Activated CD4-positive, alpha-beta T cell treated with anti-CD3 and anti-CD28 coated beads, Interleukin-2, amount 50 U/mL, for 4 hours (primary cell): ENCODE data around the gene MAP2K1.
"Not testable (repeated sequence)": the region's sequence is repeated elsewhere in the genome, so short reads cannot be mapped to it uniquely, and the experiment has no call there.

Experiments
- DNase-seq, 2 experiments: peaks; one replicate each; pipeline ENCODE4 v3.0.0-alpha.2; 2020

Gene MAP2K1

GRCh38 chr15:66429117-66429516 is 42.4 kb downstream of the MAP2K1 start:
- DNase-seq = no peak

- DNase-seq = no peak
Observed at GRCh38 chr15:66429546-66429945, 42.8 kb downstream of the MAP2K1 start.

GRCh38 chr15:66430627-66431255 is 44.0 kb downstream of the MAP2K1 start:
- DNase-seq = no peak

- no peak for DNase-seq
Observed at GRCh38 chr15:66433726-66434125, 47.0 kb downstream of the MAP2K1 start.

- no peak for DNase-seq
Observed at GRCh38 chr15:66440501-66440900, 53.8 kb downstream of the MAP2K1 start.

GRCh38 chr15:66452420-66452819 is 65.7 kb downstream of the MAP2K1 start:
- no peak for DNase-seq

- no peak for DNase-seq
Observed at GRCh38 chr15:66452971-66453580, 66.4 kb downstream of the MAP2K1 start.

GRCh38 chr15:66454143-66454542 is 67.4 kb downstream of the MAP2K1 start:
- no peak for DNase-seq

GRCh38 chr15:66456211-66456610 is 69.5 kb downstream of the MAP2K1 start:
- no peak for DNase-seq

- no peak for DNase-seq
Observed at GRCh38 chr15:66459818-66460615, 73.3 kb downstream of the MAP2K1 start.

GRCh38 chr15:66461294-66461693 is 74.6 kb downstream of the MAP2K1 start:
- DNase-seq = not testable (repeated sequence)

- DNase-seq = no peak
Observed at GRCh38 chr15:66461917-66462316, 75.2 kb downstream of the MAP2K1 start.

GRCh38 chr15:66462627-66463026 is 75.9 kb downstream of the MAP2K1 start:
- DNase-seq = no peak

GRCh38 chr15:66465294-66465693 is 78.6 kb downstream of the MAP2K1 start:
- not testable (repeated sequence) for DNase-seq

GRCh38 chr15:66467162-66468040 is 80.7 kb downstream of the MAP2K1 start:
- not testable (repeated sequence) for DNase-seq

- not testable (repeated sequence) for DNase-seq
Observed at GRCh38 chr15:66470825-66471224, 84.1 kb downstream of the MAP2K1 start.

GRCh38 chr15:66472176-66472999 is 85.7 kb downstream of the MAP2K1 start:
- peak; percentile 17 to 23 for DNase-seq

GRCh38 chr15:66474135-66474534 is 87.4 kb downstream of the MAP2K1 start:
- no peak for DNase-seq

GRCh38 chr15:66474963-66475362 is 88.3 kb downstream of the MAP2K1 start:
- no peak for DNase-seq

GRCh38 chr15:66476535-66476934 is 89.8 kb downstream of the MAP2K1 start:
- DNase-seq = no peak

GRCh38 chr15:66477011-66477410 is 90.3 kb downstream of the MAP2K1 start:
- DNase-seq = no peak

- DNase-seq = no peak
Observed at GRCh38 chr15:66480267-66480666, 93.6 kb downstream of the MAP2K1 start.
